SKM-1 treated with dmso at 0.1 percent for 144 hours (cell line): Measurements from ENCODE around the gene ZBTB43.
"Not testable (repeated sequence)": the region's sequence is repeated elsewhere in the genome, so short reads cannot be mapped to it uniquely, and the experiment has no call there.

Source experiments
- DNase-seq: peaks from one replicate; lab custom pipeline; 2025; ENCODE audit not compliant: unreplicated experiment; lab: John Stamatoyannopoulos, UW

ZBTB43 gene

DNA sequence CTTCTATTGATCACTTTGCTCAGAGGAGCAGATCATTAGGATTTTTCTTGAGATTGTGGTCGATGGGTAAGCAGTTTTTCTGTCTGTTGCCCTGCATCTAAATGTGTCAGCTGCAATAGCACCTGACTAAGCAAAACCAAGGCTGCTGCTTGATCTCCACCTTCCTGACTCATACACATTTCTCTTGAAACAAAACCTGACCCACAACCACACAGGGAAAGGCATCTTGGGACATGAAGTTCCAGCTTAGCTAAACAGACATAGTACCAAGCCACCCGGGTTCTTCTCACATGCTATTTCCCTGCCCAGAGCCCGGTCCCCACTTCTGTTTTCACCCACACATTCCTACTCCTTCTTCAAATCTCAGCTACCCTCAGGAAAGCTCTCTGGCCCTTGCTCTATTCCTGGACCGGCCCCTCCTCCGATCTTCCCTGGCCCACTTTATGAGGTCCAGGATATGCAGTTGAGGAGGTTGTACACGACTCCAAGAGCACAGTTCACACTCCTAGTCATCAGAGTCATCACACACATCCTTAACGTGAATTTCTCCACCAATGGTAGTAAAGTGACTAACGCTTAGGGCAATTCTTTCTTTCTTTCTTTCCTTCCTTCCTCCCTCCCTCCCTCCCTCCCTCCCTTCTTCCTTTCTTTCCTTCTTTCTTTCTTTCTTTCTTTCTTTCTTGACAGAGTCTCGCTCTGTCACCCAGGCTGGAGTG is 16.0 kb upstream of the ZBTB43 start:
- no peak for DNase-seq

DNA sequence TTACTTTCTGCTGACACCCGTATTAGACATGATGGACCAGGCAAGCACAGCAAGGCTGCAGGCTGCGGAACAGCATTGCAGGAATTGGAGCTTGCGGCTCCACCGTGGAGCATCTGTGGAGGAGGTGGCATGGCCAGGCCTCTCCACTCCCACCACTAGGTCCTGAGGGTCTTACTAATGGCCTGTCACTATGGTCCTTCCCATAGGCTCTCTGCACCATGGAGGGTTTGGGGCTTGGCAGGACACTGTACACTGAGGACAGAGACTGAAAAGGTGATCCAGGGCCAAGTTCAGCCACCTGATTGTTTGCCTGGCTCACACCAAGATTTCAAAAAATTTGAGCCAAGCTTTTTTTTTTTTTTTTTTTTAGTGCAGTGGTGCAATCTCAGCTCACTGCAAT is 14.3 kb upstream of the ZBTB43 start:
- DNase-seq, result no peak

- no peak for DNase-seq
Observed at GRCh38 chr9:126791406-126792230, 13.2 kb upstream of the ZBTB43 start.

- no peak for DNase-seq
Observed at GRCh38 chr9:126793686-126794417, 11.0 kb upstream of the ZBTB43 start.

DNA sequence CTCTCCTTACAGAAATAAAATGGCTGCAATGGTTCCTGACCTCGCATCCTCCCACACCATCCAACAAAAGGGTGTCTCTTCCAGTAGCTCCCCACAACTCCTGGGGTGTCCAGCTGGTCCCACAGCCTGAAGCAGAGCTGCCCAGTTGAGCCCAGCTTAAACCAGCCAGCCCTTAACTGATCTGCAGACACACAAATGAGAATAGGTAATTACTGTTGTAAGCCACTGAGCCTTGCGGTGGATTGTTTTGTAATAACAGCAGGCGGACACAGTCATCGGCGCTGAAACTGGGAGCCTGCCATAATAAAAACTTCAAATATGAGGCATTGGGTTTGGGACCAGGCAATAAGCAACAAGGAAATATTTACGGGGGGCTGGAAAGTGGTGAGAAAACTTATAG is 10.4 kb upstream of the ZBTB43 start:
- DNase-seq, result no peak

- no peak for DNase-seq
Observed at GRCh38 chr9:126796758-126797157, 8.1 kb upstream of the ZBTB43 start.

- no peak for DNase-seq
Observed at GRCh38 chr9:126797903-126798302, 6.9 kb upstream of the ZBTB43 start.

DNA sequence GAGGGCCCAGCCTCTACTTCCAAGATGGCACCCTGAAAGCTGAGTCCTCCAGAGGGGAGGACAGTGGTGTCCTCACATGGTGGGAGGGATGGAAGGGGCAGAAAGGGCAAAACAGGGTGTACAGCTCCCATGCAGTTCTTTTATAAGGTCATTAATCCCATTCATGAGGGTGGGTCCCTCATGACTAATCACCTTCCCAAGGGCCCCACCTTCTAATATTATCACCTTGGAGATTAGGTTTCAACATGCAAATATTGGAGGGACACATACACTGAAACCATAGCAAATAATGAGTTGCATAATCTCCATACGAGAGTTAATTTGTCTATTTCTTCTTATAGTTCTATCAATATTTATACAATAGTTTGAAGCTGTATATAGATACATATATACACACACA is 5.8 kb upstream of the ZBTB43 start:
- DNase-seq, result no peak

DNA sequence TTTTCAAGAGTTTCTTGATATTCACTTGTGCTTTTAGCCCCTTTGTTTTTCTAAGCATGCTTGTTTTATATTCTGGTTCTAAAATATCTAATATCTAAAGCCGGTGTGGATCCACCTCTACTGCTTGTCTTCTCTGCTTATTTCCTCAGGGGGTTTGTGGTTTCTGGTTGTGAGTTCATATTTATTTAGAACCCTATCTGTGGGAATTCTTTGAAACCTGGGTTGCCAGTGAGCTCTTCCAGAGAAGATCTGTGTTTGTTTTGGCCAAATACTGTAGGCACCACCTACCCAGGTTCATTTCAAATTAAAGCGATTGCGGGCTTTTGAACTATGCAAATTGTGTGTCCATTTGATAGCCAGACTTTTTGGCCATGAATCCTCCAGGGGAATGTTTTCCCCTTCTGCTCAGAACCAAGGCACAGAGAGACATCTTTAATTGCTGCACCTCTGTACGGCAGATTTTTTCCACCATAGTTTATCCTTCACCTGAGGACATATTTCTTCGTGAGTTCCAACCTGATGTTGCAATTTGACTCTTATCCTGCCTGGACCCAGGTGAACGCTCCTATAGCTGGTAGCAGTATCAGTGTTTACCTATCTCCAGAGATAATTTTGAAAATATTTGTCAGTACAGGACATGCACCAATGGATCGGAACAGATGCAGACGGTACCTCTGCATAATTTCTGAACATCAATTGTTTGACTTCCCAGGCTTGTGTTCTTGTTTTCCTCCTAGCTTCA is 2.4 kb upstream of the ZBTB43 start:
- no peak for DNase-seq

- no peak for DNase-seq
Observed at GRCh38 chr9:126804198-126804695, 593 bp upstream of the ZBTB43 start.

DNA sequence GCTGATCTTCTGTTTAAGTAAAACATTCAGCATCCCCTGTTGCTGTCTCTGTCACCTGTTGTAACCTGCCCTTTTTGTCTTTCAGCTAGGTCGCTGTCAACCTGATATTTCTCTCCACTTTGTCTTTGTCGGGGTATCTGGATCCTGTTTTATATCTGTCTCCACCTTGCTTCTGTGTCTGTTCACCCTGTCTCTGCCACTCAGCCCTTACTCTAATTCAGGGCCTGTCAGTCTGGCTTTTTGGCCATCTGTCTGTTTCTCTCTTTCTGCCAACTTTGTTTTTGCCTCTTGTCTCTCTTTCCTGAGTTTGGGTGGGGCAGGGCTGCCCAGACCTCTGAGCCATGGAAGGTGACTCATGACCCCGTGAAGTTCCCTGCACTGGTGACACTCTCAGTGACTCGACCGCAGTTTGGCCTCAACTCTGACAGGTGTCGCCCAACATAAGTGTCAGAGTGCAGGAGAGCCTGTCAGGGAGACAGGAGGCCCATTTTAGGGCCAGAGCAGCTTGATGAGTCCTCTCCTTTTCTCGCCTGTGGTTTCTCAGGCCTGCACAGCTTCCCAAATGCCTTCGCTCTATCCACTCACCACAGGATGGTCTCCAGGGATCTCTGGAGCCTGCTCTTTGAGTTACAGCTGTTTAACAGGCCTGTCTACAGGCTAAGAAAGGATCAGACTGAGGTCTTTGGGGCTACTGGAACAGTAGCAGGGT is 868 bp downstream of the ZBTB43 start:
- no peak for DNase-seq

GRCh38 chr9:126806336-126806735 is 1.5 kb downstream of the ZBTB43 start:
- DNase-seq, result no peak

DNA sequence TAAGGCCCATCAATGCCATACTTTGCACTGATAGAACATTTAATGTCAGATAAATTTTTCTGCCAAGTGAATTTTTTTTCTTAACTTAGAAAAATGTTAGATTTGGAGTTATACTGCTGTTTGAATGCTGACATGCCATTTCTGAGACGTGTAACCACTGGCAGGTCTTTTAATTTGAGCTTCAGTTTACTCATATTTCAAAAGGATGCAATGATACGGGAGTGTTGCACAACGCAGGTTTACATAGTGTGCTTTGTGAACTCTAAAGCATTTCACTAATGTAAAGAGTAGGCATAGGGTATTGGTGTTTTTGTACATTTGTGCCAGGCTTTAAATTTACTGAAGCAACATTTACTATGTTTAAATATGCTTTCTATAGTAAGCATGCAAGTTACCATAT is 4.2 kb downstream of the ZBTB43 start:
- DNase-seq, result no peak

DNA sequence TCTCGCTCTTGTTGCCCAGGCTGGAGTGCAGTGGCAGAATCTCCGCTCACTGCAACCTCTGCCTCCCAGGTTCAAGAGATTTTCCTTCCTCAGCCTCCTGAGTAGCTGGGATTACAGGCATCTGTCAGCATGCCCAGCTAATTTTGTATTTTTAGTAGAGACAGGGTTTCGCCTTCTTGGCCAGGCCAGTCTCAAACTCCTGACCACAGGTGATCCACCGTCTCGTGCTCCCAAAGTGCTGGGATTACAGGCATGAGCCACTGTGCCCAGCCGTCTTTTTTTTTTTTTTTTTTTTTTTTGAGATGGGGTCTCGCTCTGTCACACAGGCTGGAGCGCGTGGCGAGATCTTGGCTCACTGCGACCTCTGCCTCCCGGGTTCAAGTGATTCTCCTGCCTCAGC is 5.4 kb downstream of the ZBTB43 start:
- not testable (repeated sequence) for DNase-seq

DNA sequence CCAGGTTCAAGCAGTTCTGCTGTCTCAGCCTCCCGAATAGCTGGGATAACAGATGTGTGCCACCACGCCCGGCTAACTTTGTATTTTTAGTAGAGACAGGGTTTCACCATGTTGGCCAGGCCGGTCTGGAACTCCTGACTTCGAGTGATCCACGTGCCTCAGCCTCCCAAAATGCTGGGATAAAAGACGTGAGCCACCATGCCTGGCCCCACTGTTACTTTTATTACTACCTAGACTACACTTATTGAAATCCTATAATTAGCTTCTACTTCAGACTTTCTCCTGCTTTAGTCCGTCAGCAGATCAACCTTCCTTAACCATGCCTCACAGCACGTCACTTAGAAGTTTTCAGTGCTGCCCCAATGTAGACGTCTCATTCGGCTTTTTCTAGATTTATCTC is 8.2 kb downstream of the ZBTB43 start:
- DNase-seq, result no peak

DNA sequence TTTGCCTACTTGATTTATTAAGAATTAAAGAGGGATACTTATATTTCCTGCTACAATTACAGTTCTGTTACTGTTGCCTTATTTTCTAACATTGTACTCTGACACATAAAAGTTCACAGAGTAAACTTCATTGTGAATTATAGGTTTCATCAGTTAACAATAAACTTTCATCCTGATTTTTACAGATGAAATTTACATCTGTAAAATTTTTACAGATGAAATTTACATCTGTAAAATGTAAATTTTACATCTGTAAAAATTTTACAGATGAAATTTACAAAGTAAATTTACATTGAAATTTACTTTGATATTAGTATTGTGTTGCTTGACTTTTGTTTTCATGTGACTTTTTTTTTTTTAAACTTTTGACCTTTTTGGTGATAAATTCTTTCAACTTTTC is 9.3 kb downstream of the ZBTB43 start:
- no peak for DNase-seq

DNA sequence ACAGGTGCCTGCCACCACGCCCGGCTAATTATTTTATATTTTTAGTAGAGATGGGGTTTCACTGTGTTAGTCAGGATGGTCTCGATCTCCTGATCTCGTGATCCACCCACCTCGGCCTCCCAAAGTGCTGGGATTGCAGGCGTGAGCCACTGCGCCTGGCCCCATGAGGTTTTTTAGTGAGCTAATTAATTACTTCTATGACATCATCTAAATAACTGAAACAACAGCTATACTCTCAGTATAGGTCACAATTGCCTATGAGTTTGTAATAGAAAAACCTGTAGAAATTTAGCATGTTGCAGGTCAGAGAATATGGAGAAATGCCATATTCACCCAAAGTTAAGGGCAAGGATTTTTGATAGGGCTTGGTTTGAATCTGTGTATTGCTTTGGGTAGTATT is 12.8 kb downstream of the ZBTB43 start:
- not testable (repeated sequence) for DNase-seq

- no peak for DNase-seq
Observed at GRCh38 chr9:126818482-126818881, 13.6 kb downstream of the ZBTB43 start.

DNA sequence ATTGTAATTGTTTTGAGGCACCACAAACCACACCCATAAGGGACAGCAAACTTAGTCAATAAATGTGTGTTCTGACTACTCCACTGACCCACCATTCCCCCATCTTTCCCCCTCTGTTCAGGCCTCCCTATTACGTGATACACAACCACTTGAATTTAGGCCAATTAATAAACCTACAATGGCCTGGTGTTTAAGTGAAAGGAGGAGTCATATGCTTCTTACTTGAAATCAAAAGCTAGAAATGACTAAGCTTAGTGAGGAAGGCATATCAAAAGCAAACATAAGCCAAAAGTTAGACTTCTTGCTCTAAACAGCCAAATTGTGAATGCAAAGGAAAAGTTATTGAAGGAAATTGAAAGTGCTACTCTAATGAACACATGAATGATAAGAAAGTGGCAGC is 14.6 kb downstream of the ZBTB43 start:
- DNase-seq, result no peak

DNA sequence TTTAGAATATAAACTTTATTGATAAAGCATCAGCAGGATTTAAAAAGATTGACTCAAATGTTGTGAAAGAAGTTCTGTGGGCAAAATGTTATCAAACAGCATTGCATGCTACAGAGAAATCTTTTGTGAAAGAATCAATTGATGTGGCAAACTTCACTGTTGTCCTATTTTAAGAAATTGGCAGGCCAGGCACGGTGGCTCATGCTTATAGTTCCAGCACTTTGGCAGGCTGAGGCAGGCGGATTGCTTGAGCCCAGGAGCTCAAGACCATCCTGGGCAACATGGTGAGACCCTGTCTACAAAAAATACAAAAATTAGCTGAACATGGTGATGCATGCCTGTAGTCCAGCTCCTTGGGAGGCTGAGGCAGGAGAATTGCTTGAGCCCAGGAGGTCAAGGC is 17.4 kb downstream of the ZBTB43 start:
- no peak for DNase-seq
